SK-N-SH (cell line): ENCODE results near the gene NCS1. TPM values are rescaled to one million over a fixed set of nuclear protein-coding genes. Genes with fewer than 3 reads are reported as not detected.

Source experiments
- CTCF ChIA-PET: fragments of 300-600, 350-600 bp; formaldehyde crosslinking; extraction: SDS; loops from one replicate; lab custom pipeline; 2021; lab: Yijun Ruan, JAX
- POLR2A ChIA-PET: fragments of 350-600 bp; sonication (Branson Sonifier 250); formaldehyde crosslinking; extraction: SDS; loops from one replicate; lab custom pipeline; 2020; ENCODE audit warnings: antibody characterized with exemption, inconsistent platforms; lab: Yijun Ruan, JAX
- DNase-seq: peaks from one replicate; pipeline ENCODE4 v3.0.0; 2012
- H2AFZ ChIP-seq: fragments of 200-600 bp; sonication (generic); 2 replicates; pipeline ENCODE4 v1.8.1; 2016; ENCODE audit warnings: antibody characterized with exemption, mild to moderate bottlenecking, low read depth
- H3F3A ChIP-seq: fragments of 200-600 bp; sonication (generic); replicated peaks from 2 replicates; pipeline ENCODE3; 2016; ENCODE audit warnings: antibody characterized with exemption, mild to moderate bottlenecking; ENCODE audit not compliant: insufficient read depth
- H3K27ac ChIP-seq, 2 experiments: fragments of 200-500 bp in 1 of 2; fragments of 200-600 bp in 1 of 2; sonication (Bioruptor generic) in 1 of 2; sonication (generic), shearing (Covaris generic) in 1 of 2; 2 replicates each; pipeline versions ENCODE4 v1.5.1 to v1.6.1; 2014 to 2016; ENCODE audit warnings: low read depth in 2 of 2, inconsistent platforms in 1 of 2, low read length in 1 of 2, mild to moderate bottlenecking in 1 of 2, mixed read lengths in 1 of 2
- H3K27me3 ChIP-seq: fragments of 200-600 bp; sonication (generic), shearing (Covaris generic); 2 replicates; pipeline ENCODE4 v1.6.1; 2016; ENCODE audit warnings: mixed run types; ENCODE audit not compliant: insufficient read depth
- H3K36me3 ChIP-seq, 2 experiments: fragments of 200-500 bp in 1 of 2; fragments of 200-600 bp in 1 of 2; sonication (Bioruptor generic) in 1 of 2; sonication (generic) in 1 of 2; replicated peaks in 1 of 2; 2 replicates each; pipeline versions ENCODE3 to v1.5.1; 2014 to 2016; ENCODE audit warnings: low read length in 1 of 2, mild to moderate bottlenecking in 1 of 2; ENCODE audit not compliant: insufficient read depth in 2 of 2, control insufficient read depth in 1 of 2
- H3K4me1 ChIP-seq, 2 experiments: fragments of 200-500 bp in 1 of 2; fragments of 200-600 bp in 1 of 2; sonication (Bioruptor generic) in 1 of 2; sonication (generic), shearing (Covaris generic) in 1 of 2; 2 replicates each; pipeline versions ENCODE4 v1.5.1 to v1.6.1; 2014 to 2016; ENCODE audit warnings: low read depth in 1 of 2, low read length in 1 of 2, mixed run types in 1 of 2; ENCODE audit not compliant: insufficient read depth in 2 of 2, control insufficient read depth in 1 of 2
- H3K4me2 ChIP-seq: fragments of 200-600 bp; sonication (generic), shearing (Covaris generic); 2 replicates; pipeline ENCODE4 v1.6.1; 2017; ENCODE audit warnings: mixed run types
- H3K4me3 ChIP-seq, 2 experiments: fragments of 200-500 bp in 1 of 2; fragments of 200-600 bp in 1 of 2; sonication (Bioruptor generic) in 1 of 2; sonication (generic), shearing (Covaris generic) in 1 of 2; 2 replicates each; pipeline versions ENCODE4 v1.5.1 to v1.8.1; 2014 to 2016; ENCODE audit warnings: low read depth in 2 of 2, inconsistent platforms in 1 of 2, low read length in 1 of 2, mild to moderate bottlenecking in 1 of 2, mixed read lengths in 1 of 2, moderate library complexity in 1 of 2
- H3K79me2 ChIP-seq: fragments of 200-600 bp; sonication (generic); 2 replicates; pipeline ENCODE4 v1.8.1; 2017; ENCODE audit warnings: mild to moderate bottlenecking; ENCODE audit not compliant: insufficient read depth
- H3K9ac ChIP-seq: fragments of 200-600 bp; sonication (generic); 2 replicates; pipeline ENCODE4 v1.6.1; 2017; ENCODE audit warnings: mixed run types
- H3K9me2 ChIP-seq: fragments of 200-600 bp; sonication (generic); 2 replicates; pipeline ENCODE4 v1.6.1; 2017; ENCODE audit warnings: mixed run types
- H3K9me3 ChIP-seq: fragments of 200-600 bp; sonication (generic); 2 replicates; pipeline ENCODE4 v1.6.1; 2017; ENCODE audit warnings: mixed run types, mild to moderate bottlenecking, moderate library complexity
- H4K20me1 ChIP-seq: fragments of 200-600 bp; sonication (generic); 2 replicates; pipeline ENCODE4 v1.6.1; 2017; ENCODE audit warnings: mild to moderate bottlenecking, mixed run types; ENCODE audit not compliant: insufficient read depth
- CHD2 ChIP-seq: fragments of 150-350 bp; IDR thresholded peaks from 2 replicates; pipeline ENCODE4 v1.6.1; 2018; ENCODE audit warnings: low read length; ENCODE audit not compliant: partially characterized antibody
- ELF1 ChIP-seq: IDR thresholded peaks from 2 replicates; pipeline ENCODE4 v1.4.0; 2012
- EP300 ChIP-seq, 2 experiments: IDR thresholded peaks; 2 replicates each; pipeline versions ENCODE4 v1.4.0 to v1.6.1; 2012; ENCODE audit warnings: borderline replicate concordance in 1 of 2, low read depth in 1 of 2, low read length in 1 of 2
- EZH2phosphoT487 ChIP-seq: fragments of 200-600 bp; sonication (generic); IDR thresholded peaks from 2 replicates; pipeline ENCODE4 v1.6.1; 2017; ENCODE audit warnings: low read depth, mixed run types, mild to moderate bottlenecking, antibody characterized with exemption, moderate library complexity, borderline replicate concordance
- FOSL2 ChIP-seq: IDR thresholded peaks from 2 replicates; pipeline ENCODE4 v1.4.0; 2012; ENCODE audit warnings: low read depth, mild to moderate bottlenecking, moderate library complexity, borderline replicate concordance
- FOXJ3 ChIP-seq: sonication (generic); formaldehyde crosslinking; IDR thresholded peaks from 2 replicates; pipeline ENCODE4 v1.5.1; 2020; ENCODE audit warnings: mild to moderate bottlenecking, missing genetic modification reagents
- FOXM1 ChIP-seq: IDR thresholded peaks from 2 replicates; pipeline ENCODE4 v1.4.0; 2012; ENCODE audit warnings: low read depth, mild to moderate bottlenecking
- GABPA ChIP-seq: IDR thresholded peaks from 2 replicates; pipeline ENCODE4 v1.4.0; 2012; ENCODE audit warnings: low read depth, mild to moderate bottlenecking
- GATA2 ChIP-seq: sonication (generic); formaldehyde crosslinking; IDR thresholded peaks from 2 replicates; pipeline ENCODE4 v1.5.0; 2020; ENCODE audit warnings: mild to moderate bottlenecking, missing genetic modification reagents
- JUND ChIP-seq: IDR thresholded peaks from 2 replicates; pipeline ENCODE4 v1.4.0; 2012
- MAX ChIP-seq: IDR thresholded peaks from 2 replicates; pipeline ENCODE4 v1.4.0; 2012; ENCODE audit warnings: low read depth
- MEF2A ChIP-seq: IDR thresholded peaks from 2 replicates; pipeline ENCODE4 v1.4.0; 2012; ENCODE audit warnings: low read depth, borderline replicate concordance
- NFIC ChIP-seq: IDR thresholded peaks from 2 replicates; pipeline ENCODE4 v1.4.0; 2012; ENCODE audit warnings: borderline replicate concordance
- PBX3 ChIP-seq: IDR thresholded peaks from 2 replicates; pipeline ENCODE4; 2012
- RAD21 ChIP-seq: IDR thresholded peaks from 2 replicates; pipeline ENCODE4 v1.6.1; 2012; ENCODE audit warnings: mild to moderate bottlenecking, low read length
- RCOR1 ChIP-seq: fragments of 150-350 bp; IDR thresholded peaks from 2 replicates; pipeline ENCODE4 v1.6.1; 2017; ENCODE audit warnings: antibody characterized with exemption, low read length
- RFX5 ChIP-seq: IDR thresholded peaks from 2 replicates; pipeline ENCODE4 v1.6.1; 2012; ENCODE audit warnings: mild to moderate bottlenecking, improper control_type of control experiment, low read length
- SMC3 ChIP-seq: IDR thresholded peaks from 2 replicates; pipeline ENCODE4 v1.6.1; 2012; ENCODE audit warnings: low read depth, low read length, improper control_type of control experiment
- TCF12 ChIP-seq: IDR thresholded peaks from 2 replicates; pipeline ENCODE4 v1.4.0; 2012
- ZBTB33 ChIP-seq: IDR thresholded peaks from 2 replicates; pipeline ENCODE4 v1.4.0; 2012; ENCODE audit warnings: low read depth, borderline replicate concordance
- WGBS: methylation state at CpG from one replicate; pipeline ENCODE4 v1.1.6; 2017; ENCODE audit warnings: low lambda C conversion rate; 5-methylcytosine and 5-hydroxymethylcytosine counted together
- polyA plus RNA-seq, 3 experiments: library from polyadenylated mRNA; depleted of rRNA; stranded (reverse); fragments of >200 nt; gene quantifications; 2 replicates each; pipeline ENCODE4 v1.2.3, GENCODE V29; 2012

Gene NCS1
- polyA plus RNA-seq, 1 of the 3 experiments (the other 2 are of a cell fraction): 40.6 TPM

- TF ChIP-seq GABPA (no peak), CHD2 (no peak), SMC3 (no peak), TCF12 (peak; percentile 48), JUND (peak; percentile 63), MEF2A (no peak), FOXM1 (no peak), EZH2phosphoT487 (no peak), RCOR1 (no peak), MAX (peak; percentile 74), NFIC (peak; percentile 12; the same call in 1 of the 2 replicates), RFX5 (no peak)
These were observed 21.3 kb upstream of the NCS1 start (continued) for GRCh38 chr9:130150779-130151382.

- WGBS: 100% methylated on average over 3 of the region's 3 CpGs
- no peak overlapping the region for H3K27ac ChIP-seq
- DNase-seq: no peak
- H3K36me3 ChIP-seq: no peaks in the 10 kb centered on the region
- ChIA-PET CTCF (interaction anchor here (1.7 kb wide), 1 partner anchor 81 kb away, joined by 4 read pairs; no protein-coding TSS in a partner anchor), POLR2A (interaction anchor here (0.6 kb wide), 1 partner anchor 103 kb away, joined by 4 read pairs; no protein-coding TSS in a partner anchor)
- H3K79me2 ChIP-seq: no peaks in the 10 kb centered on the region
- H3K4me2 ChIP-seq: no peak overlapping the region
- no peaks in the 10 kb centered on the region for H3K9me3 ChIP-seq
- H3F3A ChIP-seq: no peaks in the 10 kb centered on the region
- no peaks in the 10 kb centered on the region for H3K9me2 ChIP-seq
- no peak overlapping the region for H3K9ac ChIP-seq
- no peak overlapping the region for H2AFZ ChIP-seq
- TF ChIP-seq ELF1: no peak
- no peak for TF ChIP-seq PBX3
- TF ChIP-seq GATA2 (CRISPR knock-in tag): no peak
- no peak for TF ChIP-seq NFIC
- no peak for TF ChIP-seq RAD21
- no peak for TF ChIP-seq CHD2
- no peak for TF ChIP-seq SMC3
- TF ChIP-seq FOXM1: no peak
- no peak for TF ChIP-seq RFX5
- no peak for TF ChIP-seq RCOR1
- TF ChIP-seq FOSL2: no peak
- TF ChIP-seq EP300 (IDR thresholded peaks at IDR 0.05; ENCODE audit: borderline replicate concordance in 1 of 2, low read depth in 1 of 2, low read length in 1 of 2): no peak
- TF ChIP-seq JUND: no peak
- no peak for TF ChIP-seq FOXJ3 (CRISPR knock-in tag)
- TF ChIP-seq TCF12: no peak
- TF ChIP-seq ZBTB33: no peak
- no peak for TF ChIP-seq MAX
- H3K4me3 ChIP-seq: no peak overlapping the region
- H4K20me1 ChIP-seq: no peaks in the 10 kb centered on the region
- no peaks in the 10 kb centered on the region for H3K27me3 ChIP-seq
- no peaks in the 10 kb centered on the region; a peak in 1 of 4 replicates for H3K4me1 ChIP-seq
These were observed 17.4 kb upstream of the NCS1 start for GRCh38 chr9:130154816-130155215.
